OCI-LY7 (cell line): ENCODE results near the gene OGDH. TPM values are rescaled to one million over a fixed set of nuclear protein-coding genes. Genes with fewer than 3 reads are reported as not detected.

Source experiments
- BruUV-seq: library from RNA; stranded (reverse); fragments of 400-500 nt; replicated peaks from 2 replicates; lab custom pipeline; 2021; lab: Mats Ljungman, UMichigan
- CTCF ChIA-PET: fragments of 300-600 bp; sonication (Branson Sonifier 250); formaldehyde crosslinking; loops from one replicate; lab custom pipeline; 2022; ENCODE audit warnings: antibody characterized with exemption; ENCODE audit not compliant: unreplicated experiment; lab: Charles Lee
- POLR2A ChIA-PET: fragments of 300-600 bp; sonication (Branson Sonifier 250); formaldehyde crosslinking; loops from one replicate; lab custom pipeline; 2022; ENCODE audit warnings: antibody characterized with exemption; lab: Charles Lee
- DNase-seq: peaks from one replicate; pipeline ENCODE4 v3.0.0-alpha.2; 2015; ENCODE audit warnings: low spot score
- H2AFZ ChIP-seq: fragments of 200-600 bp; sonication (generic), shearing (Covaris generic); 2 replicates; pipeline ENCODE4 v1.6.1; 2014; ENCODE audit warnings: mild to moderate bottlenecking, antibody characterized with exemption, low read length, moderate library complexity
- H3K27ac ChIP-seq: fragments of 200-600 bp; sonication (generic); 2 replicates; pipeline ENCODE4 v1.5.1; 2014; ENCODE audit warnings: mixed run types, low read depth, mild to moderate bottlenecking, moderate library complexity, low read length, inconsistent platforms; ENCODE audit not compliant: poor library complexity, severe bottlenecking
- H3K36me3 ChIP-seq: fragments of 200-600 bp; sonication (generic); 2 replicates; pipeline ENCODE4 v1.6.1; 2014; ENCODE audit warnings: mild to moderate bottlenecking, antibody characterized with exemption, low read length, moderate library complexity, mixed read lengths; ENCODE audit not compliant: insufficient read depth
- H3K4me1 ChIP-seq: fragments of 200-600 bp; sonication (generic); 2 replicates; pipeline ENCODE4 v1.5.1; 2014; ENCODE audit warnings: mild to moderate bottlenecking, low read length; ENCODE audit not compliant: insufficient read depth, poor library complexity, severe bottlenecking
- H3K4me2 ChIP-seq: fragments of 200-600 bp; sonication (generic); 2 replicates; pipeline ENCODE4 v1.6.1; 2014; ENCODE audit warnings: mild to moderate bottlenecking, low read length
- H3K4me3 ChIP-seq: fragments of 200-600 bp; sonication (generic); 2 replicates; pipeline ENCODE4 v1.5.1; 2014; ENCODE audit warnings: mild to moderate bottlenecking, low read depth, low read length; ENCODE audit not compliant: poor library complexity, severe bottlenecking
- H3K79me2 ChIP-seq: fragments of 200-600 bp; sonication (generic); 2 replicates; pipeline ENCODE4 v1.6.1; 2016; ENCODE audit warnings: low read depth, mild to moderate bottlenecking, low read length, moderate library complexity, mixed read lengths; ENCODE audit not compliant: insufficient read depth
- H3K9me2 ChIP-seq: fragments of 200-600 bp; sonication (generic); 2 replicates; pipeline ENCODE4 v1.6.1; 2016; ENCODE audit warnings: mild to moderate bottlenecking, low read length, mixed read lengths; ENCODE audit not compliant: insufficient read depth
- H3K9me3 ChIP-seq: fragments of 200-600 bp; sonication (generic); 2 replicates; pipeline ENCODE4 v1.6.1; 2014; ENCODE audit warnings: mild to moderate bottlenecking, mixed run types, low read length, mixed read lengths
- H4K20me1 ChIP-seq: fragments of 200-600 bp; sonication (generic); 2 replicates; pipeline ENCODE4 v1.6.1; 2014; ENCODE audit warnings: mild to moderate bottlenecking, antibody characterized with exemption, low read length, moderate library complexity, mixed read lengths; ENCODE audit not compliant: insufficient read depth
- EZH2phosphoT487 ChIP-seq: fragments of 200-600 bp; sonication (generic); IDR thresholded peaks from 2 replicates; pipeline ENCODE4 v1.6.1; 2018; ENCODE audit warnings: low read depth, borderline replicate concordance, mild to moderate bottlenecking, mixed run types, antibody characterized with exemption, low read length, moderate library complexity, mixed read lengths
- intact Hi-C: fragments of 100-400 bp; cut with micrococcal nuclease; formaldehyde crosslinking; loops from one replicate; pipeline ENCODE4 v1.10.0; 2022; ENCODE audit not compliant: unreplicated experiment
- total RNA-seq, 2 experiments: library from RNA; depleted of rRNA in 1 of 2; stranded (reverse); fragments of >200 nt in 1 of 2; shearing (Covaris generic) in 1 of 2; gene quantifications; 2 replicates each; pipeline ENCODE4 v1.2.3, GENCODE V29; 2014 to 2022
- TF ChIP-seq, protein P1 (sequence below): fragments of 200-600 bp; sonication (generic); conservative IDR thresholded peaks from 2 replicates; pipeline ENCODE4 v1.5.1; 2014; ENCODE audit warnings: mild to moderate bottlenecking, antibody characterized with exemption, low read length, moderate library complexity, mixed read lengths

The OGDH gene
- total RNA-seq, 2 experiments from 2014 or later: 47.6 to 70.9 TPM

DNA sequence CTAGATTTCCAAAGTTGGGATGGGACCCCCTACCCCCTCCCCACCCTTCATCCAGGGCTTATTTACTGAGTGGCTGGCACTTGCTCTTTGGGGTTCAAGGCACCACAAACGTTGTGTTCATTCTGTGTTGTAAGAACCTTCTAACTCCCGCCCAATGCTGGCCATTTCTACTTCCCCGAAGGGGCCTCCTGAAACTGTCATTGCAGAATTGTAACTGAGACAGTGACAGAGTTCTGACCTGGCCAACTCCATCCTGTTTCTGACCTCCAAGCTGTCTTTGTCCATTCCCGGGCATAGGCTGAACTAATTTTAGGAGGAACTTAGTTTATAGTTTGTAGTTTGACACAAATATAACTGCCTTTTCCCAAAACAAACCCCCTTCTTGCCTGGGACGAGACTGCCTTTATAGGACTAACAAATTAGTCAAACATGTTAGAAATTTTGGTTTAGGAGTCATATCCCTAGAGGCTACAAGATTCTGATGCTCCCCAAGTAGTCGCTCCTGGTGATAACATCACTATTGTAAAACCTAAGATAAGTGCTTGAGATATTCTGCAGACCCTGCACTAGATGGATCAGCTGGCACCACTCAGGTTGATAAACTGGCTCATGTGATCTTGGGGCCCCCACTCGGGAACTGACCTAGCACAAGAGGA is 107.4 kb downstream of the OGDH start:
- no peak overlapping the region for H3K27ac ChIP-seq
- no peak for DNase-seq
- CTCF ChIA-PET: no interaction called here
- no peak overlapping the region for H3K4me2 ChIP-seq
- intact Hi-C loops: no loop called here
- H3K79me2 ChIP-seq: no peaks in the 10 kb centered on the region
- H3K9me3 ChIP-seq: no peaks in the 10 kb centered on the region
- no peaks in the 10 kb centered on the region for H3K9me2 ChIP-seq
- H3K4me1 ChIP-seq: no peaks in the 10 kb centered on the region
- H3K4me3 ChIP-seq: no peak overlapping the region
- BruUV-seq: no TSS peak
- H4K20me1 ChIP-seq: no peaks in the 10 kb centered on the region
- H3K36me3 ChIP-seq: peaks cover 8% of the 10 kb centered on the region; the same call in 1 of the 2 replicates
- POLR2A ChIA-PET: interaction anchor here (0.6 kb wide), 1 partner anchor 25 kb away, joined by 5 read pairs; no protein-coding TSS in a partner anchor
- no peak overlapping the region for H2AFZ ChIP-seq
- TF ChIP-seq EZH2phosphoT487: no peak
- TF ChIP-seq, protein P1, sequence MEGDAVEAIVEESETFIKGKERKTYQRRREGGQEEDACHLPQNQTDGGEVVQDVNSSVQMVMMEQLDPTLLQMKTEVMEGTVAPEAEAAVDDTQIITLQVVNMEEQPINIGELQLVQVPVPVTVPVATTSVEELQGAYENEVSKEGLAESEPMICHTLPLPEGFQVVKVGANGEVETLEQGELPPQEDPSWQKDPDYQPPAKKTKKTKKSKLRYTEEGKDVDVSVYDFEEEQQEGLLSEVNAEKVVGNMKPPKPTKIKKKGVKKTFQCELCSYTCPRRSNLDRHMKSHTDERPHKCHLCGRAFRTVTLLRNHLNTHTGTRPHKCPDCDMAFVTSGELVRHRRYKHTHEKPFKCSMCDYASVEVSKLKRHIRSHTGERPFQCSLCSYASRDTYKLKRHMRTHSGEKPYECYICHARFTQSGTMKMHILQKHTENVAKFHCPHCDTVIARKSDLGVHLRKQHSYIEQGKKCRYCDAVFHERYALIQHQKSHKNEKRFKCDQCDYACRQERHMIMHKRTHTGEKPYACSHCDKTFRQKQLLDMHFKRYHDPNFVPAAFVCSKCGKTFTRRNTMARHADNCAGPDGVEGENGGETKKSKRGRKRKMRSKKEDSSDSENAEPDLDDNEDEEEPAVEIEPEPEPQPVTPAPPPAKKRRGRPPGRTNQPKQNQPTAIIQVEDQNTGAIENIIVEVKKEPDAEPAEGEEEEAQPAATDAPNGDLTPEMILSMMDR: no peak

DNA sequence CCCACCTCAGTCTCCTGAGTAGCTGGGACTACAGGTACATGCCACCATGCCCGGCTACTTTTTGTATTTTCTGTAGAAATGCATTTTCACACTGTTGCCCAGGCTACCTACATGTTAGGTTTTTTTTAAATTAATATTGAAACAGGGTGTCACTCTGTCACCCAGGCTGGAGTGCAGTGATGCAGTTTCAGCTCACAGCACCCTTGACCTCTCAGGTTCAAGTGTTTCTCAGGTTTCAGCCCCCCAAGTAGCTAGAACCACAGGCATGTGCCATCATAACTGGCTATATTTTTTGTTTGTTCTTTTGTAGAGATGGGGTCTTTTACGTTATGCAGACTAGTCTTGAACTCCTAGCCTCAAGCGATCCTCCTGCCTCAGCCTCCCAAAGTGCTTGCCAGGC is 109.8 kb downstream of the OGDH start:
- Histone ChIP-seq H3K79me2 (no peaks in the 10 kb centered on the region), H3K4me3 (no peak overlapping the region), H3K9me2 (no peaks in the 10 kb centered on the region), H3K4me2 (no peak overlapping the region), H3K36me3 (no peaks in the 10 kb centered on the region), H4K20me1 (no peaks in the 10 kb centered on the region), H3K27ac (no peak overlapping the region), H3K9me3 (peaks cover 15% of the 10 kb centered on the region; the same call in 1 of the 2 replicates), H3K4me1 (no peaks in the 10 kb centered on the region), H2AFZ (no peak overlapping the region)
- CTCF ChIA-PET: no interaction called here
- no peak for DNase-seq
- TF ChIP-seq, protein P1: no peak
- no peak for TF ChIP-seq EZH2phosphoT487
- BruUV-seq: no TSS peak
- POLR2A ChIA-PET: no interaction called here
- intact Hi-C loops: no loop called here

DNA sequence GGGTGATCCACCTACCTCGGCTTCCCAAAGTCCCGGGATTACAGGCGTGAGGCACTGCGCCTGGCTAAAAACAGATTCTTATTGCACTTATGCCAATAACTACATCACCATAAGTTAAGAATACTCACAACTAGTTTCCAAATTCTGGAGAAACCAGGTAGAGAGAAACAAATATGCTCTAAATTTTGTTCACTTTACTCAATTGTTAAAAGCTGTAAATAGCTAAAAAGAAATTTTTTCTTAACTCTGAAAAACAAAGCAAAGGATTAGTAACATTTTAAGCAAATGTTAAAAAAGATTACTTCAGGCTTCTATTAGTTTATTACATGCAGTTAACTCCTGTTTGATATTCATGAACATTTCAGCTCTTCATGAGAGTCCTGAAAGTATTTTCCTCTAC is 113.9 kb downstream of the OGDH start:
- Histone ChIP-seq H3K79me2 (no peaks in the 10 kb centered on the region), H3K27ac (no peak overlapping the region), H3K36me3 (no peaks in the 10 kb centered on the region), H3K9me3 (peaks cover 16% of the 10 kb centered on the region; the same call in 1 of the 2 replicates), H3K9me2 (no peaks in the 10 kb centered on the region), H4K20me1 (no peaks in the 10 kb centered on the region), H3K4me3 (no peak overlapping the region), H3K4me1 (no peaks in the 10 kb centered on the region), H3K4me2 (no peak overlapping the region), H2AFZ (no peak overlapping the region)
- BruUV-seq: no TSS peak
- TF ChIP-seq, protein P1: no peak
- TF ChIP-seq EZH2phosphoT487: no peak
- DNase-seq: peak; percentile 27
- CTCF ChIA-PET: interaction anchor here (0.6 kb wide), 1 partner anchor 172 kb away, joined by 3 read pairs; no protein-coding TSS in a partner anchor
- intact Hi-C loops: no loop called here
- POLR2A ChIA-PET: interaction anchor here (0.6 kb wide), 1 partner anchor 80 kb away, joined by 3 read pairs; no protein-coding TSS in a partner anchor
